RWPE2 (cell line): Measurements from ENCODE around the gene KLF16.

Experiments
- ATAC-seq: fragments of 200-7000 bp; cut with Tn5 transposase; 3 replicates; pipeline ENCODE4 v1.9.1; 2021; ENCODE audit warnings: low read depth
- DNase-seq: peaks from one replicate; pipeline ENCODE4 v3.0.0-alpha.2; 2020; ENCODE audit warnings: low spot score
- H3K27ac ChIP-seq: fragments of 450-650 bp; 2 replicates; pipeline ENCODE4 v1.5.1; 2017; ENCODE audit warnings: mild to moderate bottlenecking; ENCODE audit not compliant: poor library complexity, severe bottlenecking
- H3K27me3 ChIP-seq: fragments of 250-450 bp; sonication (Bioruptor Pico); 2 replicates; pipeline ENCODE4 v1.5.1; 2021; ENCODE audit warnings: mild to moderate bottlenecking, moderate library complexity; ENCODE audit not compliant: insufficient read depth, poor library complexity, severe bottlenecking
- H3K36me3 ChIP-seq: fragments of 250-450 bp; sonication (Bioruptor Pico); 2 replicates; pipeline ENCODE4 v1.5.1; 2020; ENCODE audit warnings: low read depth, mild to moderate bottlenecking, moderate library complexity
- H3K4me1 ChIP-seq: fragments of 250-450 bp; sonication (Bioruptor Pico); 2 replicates; pipeline ENCODE4 v1.5.1; 2021; ENCODE audit warnings: mild to moderate bottlenecking, moderate library complexity; ENCODE audit not compliant: insufficient read depth, poor library complexity, severe bottlenecking
- H3K4me3 ChIP-seq: fragments of 250-450 bp; sonication (Bioruptor Pico); 2 replicates; pipeline ENCODE4 v1.5.1; 2021; ENCODE audit warnings: mild to moderate bottlenecking, moderate library complexity; ENCODE audit not compliant: severe bottlenecking
- H3K9me3 ChIP-seq: fragments of 250-450 bp; sonication (Bioruptor Pico); 2 replicates; pipeline ENCODE4 v1.5.1; 2021; ENCODE audit warnings: mild to moderate bottlenecking, moderate library complexity; ENCODE audit not compliant: severe bottlenecking
- TF ChIP-seq, protein P1 (sequence below): fragments of 450-650 bp; IDR thresholded peaks from one replicate; pipeline ENCODE4 v1.5.1; 2017; ENCODE audit warnings: mild to moderate bottlenecking, moderate library complexity; ENCODE audit not compliant: poor library complexity, severe bottlenecking

The KLF16 gene

DNA sequence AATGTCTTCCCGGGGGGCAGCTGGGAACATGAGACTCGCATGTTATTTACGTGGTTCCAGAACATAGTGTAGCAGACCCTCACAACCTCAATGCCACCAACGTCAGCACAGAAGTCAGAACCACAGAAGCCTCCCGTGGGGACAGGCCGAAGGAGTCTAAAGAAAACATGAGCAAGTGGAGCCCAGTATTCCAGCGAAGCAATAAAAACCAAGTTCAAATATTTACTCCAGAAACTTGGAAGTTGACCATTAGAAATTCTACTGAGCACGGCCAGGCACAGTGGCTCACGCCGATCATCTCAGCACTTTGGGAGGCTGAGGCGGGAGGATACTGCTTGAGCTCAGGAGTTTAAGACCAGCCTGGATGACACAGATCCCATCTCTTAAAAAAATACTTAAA lies 33.4 kb downstream of the KLF16 start:
- TF ChIP-seq, protein P1, sequence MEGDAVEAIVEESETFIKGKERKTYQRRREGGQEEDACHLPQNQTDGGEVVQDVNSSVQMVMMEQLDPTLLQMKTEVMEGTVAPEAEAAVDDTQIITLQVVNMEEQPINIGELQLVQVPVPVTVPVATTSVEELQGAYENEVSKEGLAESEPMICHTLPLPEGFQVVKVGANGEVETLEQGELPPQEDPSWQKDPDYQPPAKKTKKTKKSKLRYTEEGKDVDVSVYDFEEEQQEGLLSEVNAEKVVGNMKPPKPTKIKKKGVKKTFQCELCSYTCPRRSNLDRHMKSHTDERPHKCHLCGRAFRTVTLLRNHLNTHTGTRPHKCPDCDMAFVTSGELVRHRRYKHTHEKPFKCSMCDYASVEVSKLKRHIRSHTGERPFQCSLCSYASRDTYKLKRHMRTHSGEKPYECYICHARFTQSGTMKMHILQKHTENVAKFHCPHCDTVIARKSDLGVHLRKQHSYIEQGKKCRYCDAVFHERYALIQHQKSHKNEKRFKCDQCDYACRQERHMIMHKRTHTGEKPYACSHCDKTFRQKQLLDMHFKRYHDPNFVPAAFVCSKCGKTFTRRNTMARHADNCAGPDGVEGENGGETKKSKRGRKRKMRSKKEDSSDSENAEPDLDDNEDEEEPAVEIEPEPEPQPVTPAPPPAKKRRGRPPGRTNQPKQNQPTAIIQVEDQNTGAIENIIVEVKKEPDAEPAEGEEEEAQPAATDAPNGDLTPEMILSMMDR, result no peak
- H3K27me3 ChIP-seq, result no peaks in the 10 kb centered on the region
- ATAC-seq, result no peak
- no peaks in the 10 kb centered on the region for H3K4me1 ChIP-seq
- H3K9me3 ChIP-seq, result no peaks in the 10 kb centered on the region
- H3K4me3 ChIP-seq, result no peak overlapping the region
- no peak for DNase-seq
- H3K27ac ChIP-seq, result no peak overlapping the region
- H3K36me3 ChIP-seq, result peaks cover 17% of the 10 kb centered on the region

DNA sequence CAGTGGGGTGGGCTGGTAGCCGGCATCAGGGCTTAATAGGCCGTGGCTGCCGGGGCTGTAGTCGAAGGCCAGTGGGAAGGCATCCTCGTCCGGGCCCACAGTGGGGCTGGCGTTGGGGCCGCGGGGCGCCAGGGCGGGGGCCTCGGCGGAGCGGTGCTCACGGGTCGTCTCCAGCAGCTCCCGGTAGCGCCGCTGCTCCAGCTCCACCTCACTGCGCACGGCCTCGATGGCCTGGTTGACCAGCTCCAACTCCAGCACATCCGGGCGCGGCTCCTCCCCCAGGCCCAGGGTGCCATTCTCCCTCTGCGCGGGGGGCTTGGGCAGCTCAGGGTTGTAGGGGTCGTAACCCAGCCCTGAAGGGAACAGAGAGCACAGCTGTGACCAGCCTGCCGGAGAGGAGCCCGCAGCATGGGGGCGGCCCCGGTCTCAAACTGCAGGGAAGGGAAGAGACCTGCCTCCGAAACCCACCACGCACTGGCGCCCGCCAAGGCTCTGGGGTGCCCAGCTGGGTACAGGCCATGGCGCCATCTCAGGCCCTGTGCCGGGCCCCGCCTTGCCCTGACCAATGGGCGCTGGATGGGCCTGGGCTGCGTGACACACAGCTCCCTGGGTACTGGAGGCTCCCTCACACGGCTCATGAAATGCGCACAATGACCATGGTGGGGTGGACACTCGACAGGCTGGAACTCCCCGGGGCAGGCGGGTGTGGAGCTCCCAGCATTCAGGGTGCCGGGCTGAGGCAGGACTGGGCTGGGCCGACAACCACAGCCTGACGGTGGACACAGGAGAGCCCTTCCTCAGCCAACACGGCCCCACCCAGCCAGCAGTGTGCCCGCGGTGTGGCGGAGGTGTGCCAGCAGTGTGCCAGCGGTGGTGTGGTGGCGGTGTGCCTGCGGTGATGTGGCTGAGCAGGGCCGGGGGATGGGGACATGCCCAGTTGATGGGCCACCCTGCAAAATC lies 34.8 kb downstream of the KLF16 start:
- Histone ChIP-seq H3K27ac (no peak overlapping the region), H3K27me3 (no peaks in the 10 kb centered on the region), H3K9me3 (no peaks in the 10 kb centered on the region), H3K4me1 (no peaks in the 10 kb centered on the region), H3K4me3 (no peak overlapping the region), H3K36me3 (peaks cover 26% of the 10 kb centered on the region)
- DNase-seq (no peak), ATAC-seq (peak; percentile 13; the same call in 1 of the 3 replicates)
- TF ChIP-seq, protein P1, result no peak

DNA sequence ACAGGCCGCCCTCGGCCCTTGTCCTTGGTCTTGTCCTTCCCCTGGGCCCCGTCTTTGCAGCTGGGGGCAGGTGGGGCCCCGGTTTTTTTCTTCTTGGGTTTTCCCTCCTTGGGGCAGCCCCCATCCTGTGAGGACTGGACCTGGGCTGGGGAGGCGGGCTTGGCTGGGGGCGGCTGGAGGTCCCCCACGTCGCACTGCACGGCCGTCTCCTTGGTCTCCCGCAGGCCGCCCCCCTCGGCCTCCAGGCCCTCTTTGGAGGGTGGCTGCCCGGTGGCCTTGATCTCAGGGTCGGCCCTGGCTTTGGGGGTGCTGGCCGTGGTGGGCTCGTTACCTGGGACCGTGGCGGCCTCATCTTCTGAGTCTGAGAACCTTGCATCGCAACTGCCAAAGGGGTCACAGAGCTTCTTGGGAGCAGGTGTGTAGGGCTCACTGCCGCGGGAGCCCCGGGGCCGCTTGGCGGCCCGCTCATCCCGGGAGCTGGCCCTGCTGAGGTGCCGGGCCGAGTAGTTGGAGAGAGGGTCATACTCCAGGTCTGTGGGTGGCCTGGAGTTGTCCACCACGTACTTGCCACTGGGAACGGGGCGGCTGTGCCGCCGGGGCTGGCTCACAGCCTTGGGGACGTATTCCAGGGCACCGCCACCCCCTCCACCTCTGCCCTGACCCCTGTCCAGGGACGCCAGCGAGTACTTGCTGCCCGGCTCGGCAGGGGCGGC lies 35.7 kb downstream of the KLF16 start:
- no peaks in the 10 kb centered on the region for H3K27me3 ChIP-seq
- TF ChIP-seq, protein P1, result no peak
- DNase-seq (no peak), ATAC-seq (no peak)
- H3K27ac ChIP-seq, result no peak overlapping the region
- H3K36me3 ChIP-seq, result peaks cover 32% of the 10 kb centered on the region
- H3K4me1 ChIP-seq, result no peaks in the 10 kb centered on the region
- H3K9me3 ChIP-seq, result no peaks in the 10 kb centered on the region
- H3K4me3 ChIP-seq, result no peak overlapping the region

- peaks cover 35% of the 10 kb centered on the region for H3K36me3 ChIP-seq
Measured at GRCh38 chr19:1826557-1827521, 36.5 kb downstream of the KLF16 start.

More at GRCh38 chr19:1826557-1827521, 36.5 kb downstream of the KLF16 start:
- no peaks in the 10 kb centered on the region for H3K4me1 ChIP-seq
- H3K27me3 ChIP-seq, result no peaks in the 10 kb centered on the region
- H3K4me3 ChIP-seq, result no peak overlapping the region
- no peaks in the 10 kb centered on the region for H3K9me3 ChIP-seq
- TF ChIP-seq, protein P1, result no peak
- H3K27ac ChIP-seq, result no peak overlapping the region
- DNase-seq (no peak), ATAC-seq (no peak)
